NCI-H2107 treated with DMSO at 0.1 percent for 48 hours (cell line): ENCODE results near the gene SLC16A2.
A peak's percentile ranks its signal among the peaks of the same experiment; 100 is the strongest.

Experiments
- DNase-seq: peaks from one replicate; lab custom pipeline; 2025; ENCODE audit not compliant: unreplicated experiment; lab: John Stamatoyannopoulos, UW

The SLC16A2 gene

GRCh38 chrX:74421036-74421739, at the start of gene SLC16A2:
SLC16A2 (plus strand) TSS chrX:74421493; CDS start chrX:74421638, 145 bp downstream.
- peak; percentile 17 for DNase-seq

GRCh38 chrX:74372272-74372671, 49.0 kb upstream of the SLC16A2 start:
- no peak for DNase-seq

GRCh38 chrX:74377282-74377681, 44.0 kb upstream of the SLC16A2 start:
- no peak for DNase-seq

GRCh38 chrX:74382613-74383012, 38.7 kb upstream of the SLC16A2 start:
- peak; percentile 50 for DNase-seq

- peak; percentile 18 for DNase-seq
Observed at GRCh38 chrX:74383611-74384010, 37.7 kb upstream of the SLC16A2 start.

GRCh38 chrX:74389016-74389722, 32.1 kb upstream of the SLC16A2 start:
- DNase-seq = no peak

GRCh38 chrX:74395556-74395955, 25.7 kb upstream of the SLC16A2 start:
- DNase-seq = no peak

- no peak for DNase-seq
Observed at GRCh38 chrX:74405973-74406489, 15.3 kb upstream of the SLC16A2 start.

- DNase-seq = no peak
Observed at GRCh38 chrX:74408304-74408703, 13.0 kb upstream of the SLC16A2 start.

- DNase-seq = no peak
Observed at GRCh38 chrX:74419864-74420195, 1.5 kb upstream of the SLC16A2 start.

GRCh38 chrX:74420196-74421035, 877 bp upstream of the SLC16A2 start:
- DNase-seq = no peak

- DNase-seq = no peak
Observed at GRCh38 chrX:74421740-74422352, 553 bp downstream of the SLC16A2 start.

- no peak for DNase-seq
Observed at GRCh38 chrX:74422576-74423288, 1.4 kb downstream of the SLC16A2 start.

- DNase-seq = no peak
Observed at GRCh38 chrX:74423289-74423998, 2.2 kb downstream of the SLC16A2 start.

GRCh38 chrX:74426071-74426470, 4.8 kb downstream of the SLC16A2 start:
- no peak for DNase-seq

- DNase-seq = no peak
Observed at GRCh38 chrX:74426615-74427014, 5.3 kb downstream of the SLC16A2 start.

- DNase-seq = no peak
Observed at GRCh38 chrX:74431797-74432196, 10.5 kb downstream of the SLC16A2 start.

- no peak for DNase-seq
Observed at GRCh38 chrX:74434336-74434735, 13.0 kb downstream of the SLC16A2 start.

GRCh38 chrX:74437530-74437929, 16.2 kb downstream of the SLC16A2 start:
- no peak for DNase-seq

- DNase-seq = no peak
Observed at GRCh38 chrX:74438764-74439163, 17.5 kb downstream of the SLC16A2 start.
